Liver (tissue), 3 donors: ENCODE data around the gene NFIL3.
"Not testable (repeated sequence)": the region's sequence is repeated elsewhere in the genome, so short reads cannot be mapped to it uniquely, and the experiment has no call there.

ENCODE experiments used
- RAD21 ChIP-seq, 2 donors: IDR thresholded peaks; 2 replicates each; pipeline ENCODE4 v1.6.1; 2016; ENCODE audit warnings: antibody characterized with exemption in 2 of 2, mild to moderate bottlenecking in 2 of 2
- RXRA ChIP-seq, 2 donors: IDR thresholded peaks; 2 replicates each; pipeline ENCODE4 v1.6.1; 2017 to 2018; ENCODE audit warnings: antibody characterized with exemption in 2 of 2, mild to moderate bottlenecking in 1 of 2
- TF ChIP-seq, protein P1 (sequence below): fragments of 150-350 bp; IDR thresholded peaks from 2 replicates; pipeline ENCODE4 v1.5.1; 2017; ENCODE audit warnings: improper control_type of control experiment, low read depth, low read length; ENCODE audit not compliant: missing input control
- TF ChIP-seq, protein P2 (sequence below): IDR thresholded peaks from 2 replicates; pipeline ENCODE4 v1.6.1; 2016; ENCODE audit warnings: antibody characterized with exemption
- donor health status: healthy.
- donor health status: healthy.

- TF ChIP-seq, protein P1, sequence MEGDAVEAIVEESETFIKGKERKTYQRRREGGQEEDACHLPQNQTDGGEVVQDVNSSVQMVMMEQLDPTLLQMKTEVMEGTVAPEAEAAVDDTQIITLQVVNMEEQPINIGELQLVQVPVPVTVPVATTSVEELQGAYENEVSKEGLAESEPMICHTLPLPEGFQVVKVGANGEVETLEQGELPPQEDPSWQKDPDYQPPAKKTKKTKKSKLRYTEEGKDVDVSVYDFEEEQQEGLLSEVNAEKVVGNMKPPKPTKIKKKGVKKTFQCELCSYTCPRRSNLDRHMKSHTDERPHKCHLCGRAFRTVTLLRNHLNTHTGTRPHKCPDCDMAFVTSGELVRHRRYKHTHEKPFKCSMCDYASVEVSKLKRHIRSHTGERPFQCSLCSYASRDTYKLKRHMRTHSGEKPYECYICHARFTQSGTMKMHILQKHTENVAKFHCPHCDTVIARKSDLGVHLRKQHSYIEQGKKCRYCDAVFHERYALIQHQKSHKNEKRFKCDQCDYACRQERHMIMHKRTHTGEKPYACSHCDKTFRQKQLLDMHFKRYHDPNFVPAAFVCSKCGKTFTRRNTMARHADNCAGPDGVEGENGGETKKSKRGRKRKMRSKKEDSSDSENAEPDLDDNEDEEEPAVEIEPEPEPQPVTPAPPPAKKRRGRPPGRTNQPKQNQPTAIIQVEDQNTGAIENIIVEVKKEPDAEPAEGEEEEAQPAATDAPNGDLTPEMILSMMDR, result not testable (repeated sequence)
- TF ChIP-seq RAD21, RXRA (IDR thresholded peaks at IDR 0.05): not testable (repeated sequence)
- TF ChIP-seq, protein P2, sequence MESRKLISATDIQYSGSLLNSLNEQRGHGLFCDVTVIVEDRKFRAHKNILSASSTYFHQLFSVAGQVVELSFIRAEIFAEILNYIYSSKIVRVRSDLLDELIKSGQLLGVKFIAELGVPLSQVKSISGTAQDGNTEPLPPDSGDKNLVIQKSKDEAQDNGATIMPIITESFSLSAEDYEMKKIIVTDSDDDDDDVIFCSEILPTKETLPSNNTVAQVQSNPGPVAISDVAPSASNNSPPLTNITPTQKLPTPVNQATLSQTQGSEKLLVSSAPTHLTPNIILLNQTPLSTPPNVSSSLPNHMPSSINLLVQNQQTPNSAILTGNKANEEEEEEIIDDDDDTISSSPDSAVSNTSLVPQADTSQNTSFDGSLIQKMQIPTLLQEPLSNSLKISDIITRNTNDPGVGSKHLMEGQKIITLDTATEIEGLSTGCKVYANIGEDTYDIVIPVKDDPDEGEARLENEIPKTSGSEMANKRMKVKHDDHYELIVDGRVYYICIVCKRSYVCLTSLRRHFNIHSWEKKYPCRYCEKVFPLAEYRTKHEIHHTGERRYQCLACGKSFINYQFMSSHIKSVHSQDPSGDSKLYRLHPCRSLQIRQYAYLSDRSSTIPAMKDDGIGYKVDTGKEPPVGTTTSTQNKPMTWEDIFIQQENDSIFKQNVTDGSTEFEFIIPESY, result not testable (repeated sequence)
Measured at GRCh38 chr9:91370006-91370405, 53.6 kb downstream of the NFIL3 start.
